Measurements from ENCODE around the gene METTL16. TPM values are rescaled to one million over a fixed set of nuclear protein-coding genes. Genes with fewer than 3 reads are reported as not detected.

METTL16 gene
- total and polyA plus RNA-seq, 2 experiments from 2014 or later = 40.1 to 80.8 TPM

DNA sequence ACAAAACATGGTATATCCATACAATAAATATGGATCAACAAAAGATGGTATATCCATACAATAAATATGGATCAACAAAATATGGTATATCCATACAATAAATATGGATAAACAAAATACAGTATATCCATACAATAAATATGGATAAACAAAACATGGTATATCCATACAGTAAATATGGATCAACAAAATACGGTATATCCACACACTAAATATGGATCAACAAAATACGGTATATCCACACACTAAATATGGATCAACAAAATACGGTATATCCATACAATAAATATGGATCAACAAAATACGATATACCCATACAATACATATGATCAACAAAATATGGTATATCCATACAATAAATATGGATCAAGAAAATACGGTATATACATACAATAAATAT, 8.1 kb downstream of the METTL16 start:
- peaks cover 68% of the 10 kb centered on the region for H3K36me3 Mint-ChIP-seq (ENCODE audit: low read depth)
- Histone ChIP-seq H3K4me2 (no peak overlapping the region), H3K9me2 (ENCODE audit: insufficient read depth) (0 out of 2 replicates have a peak, but pooled peaks cover 2% of the 10 kb centered on the region), H3F3A (replicated peaks; ENCODE audit: low read depth) (no peaks in the 10 kb centered on the region), H3K36me3 (ENCODE audit: insufficient read depth) (peaks cover 15% of the 10 kb centered on the region), H3K79me2 (replicated peaks; ENCODE audit: insufficient read depth) (peaks cover 85% of the 10 kb centered on the region), H3K27me3 (ENCODE audit: insufficient read depth) (no peaks in the 10 kb centered on the region), H4K20me1 (replicated peaks; ENCODE audit: insufficient read depth) (peaks cover 25% of the 10 kb centered on the region; the same call in 1 of the 2 replicates), H3K4me1 (ENCODE audit: insufficient read depth) (no peaks in the 10 kb centered on the region), H3K4me3 (no peak overlapping the region), H3K27ac (ENCODE audit: low read depth) (no peak overlapping the region), H2AFZ (no peak overlapping the region)
- no peak overlapping the region for H3K27ac Mint-ChIP-seq
- TF ChIP-seq JUNB (IDR thresholded peaks at IDR 0.05; ENCODE audit: unreplicated experiment) (no peak), NANOG (IDR thresholded peaks at IDR 0.05; ENCODE audit: borderline replicate concordance) (no peak), ZNF114 (CRISPR knock-in tag; IDR thresholded peaks at IDR 0.05) (no peak), EZH2 (IDR thresholded peaks at IDR 0.05; ENCODE audit: low read depth, unreplicated experiment) (no peak), ZNF331 (CRISPR knock-in tag; IDR thresholded peaks at IDR 0.05; ENCODE audit: low read depth) (no peak), EZH2phosphoT487 (IDR thresholded peaks at IDR 0.05; ENCODE audit: unreplicated experiment) (no peak), POLR2AphosphoS5 (IDR thresholded peaks at IDR 0.05; ENCODE audit: low read depth) (no peak), CREB1 (CRISPR knock-in tag; IDR thresholded peaks at IDR 0.05; ENCODE audit: low read depth) (no peak), STAT1 (IDR thresholded peaks at IDR 0.05; ENCODE audit: unreplicated experiment) (no peak)
- TF ChIP-seq, protein P1, sequence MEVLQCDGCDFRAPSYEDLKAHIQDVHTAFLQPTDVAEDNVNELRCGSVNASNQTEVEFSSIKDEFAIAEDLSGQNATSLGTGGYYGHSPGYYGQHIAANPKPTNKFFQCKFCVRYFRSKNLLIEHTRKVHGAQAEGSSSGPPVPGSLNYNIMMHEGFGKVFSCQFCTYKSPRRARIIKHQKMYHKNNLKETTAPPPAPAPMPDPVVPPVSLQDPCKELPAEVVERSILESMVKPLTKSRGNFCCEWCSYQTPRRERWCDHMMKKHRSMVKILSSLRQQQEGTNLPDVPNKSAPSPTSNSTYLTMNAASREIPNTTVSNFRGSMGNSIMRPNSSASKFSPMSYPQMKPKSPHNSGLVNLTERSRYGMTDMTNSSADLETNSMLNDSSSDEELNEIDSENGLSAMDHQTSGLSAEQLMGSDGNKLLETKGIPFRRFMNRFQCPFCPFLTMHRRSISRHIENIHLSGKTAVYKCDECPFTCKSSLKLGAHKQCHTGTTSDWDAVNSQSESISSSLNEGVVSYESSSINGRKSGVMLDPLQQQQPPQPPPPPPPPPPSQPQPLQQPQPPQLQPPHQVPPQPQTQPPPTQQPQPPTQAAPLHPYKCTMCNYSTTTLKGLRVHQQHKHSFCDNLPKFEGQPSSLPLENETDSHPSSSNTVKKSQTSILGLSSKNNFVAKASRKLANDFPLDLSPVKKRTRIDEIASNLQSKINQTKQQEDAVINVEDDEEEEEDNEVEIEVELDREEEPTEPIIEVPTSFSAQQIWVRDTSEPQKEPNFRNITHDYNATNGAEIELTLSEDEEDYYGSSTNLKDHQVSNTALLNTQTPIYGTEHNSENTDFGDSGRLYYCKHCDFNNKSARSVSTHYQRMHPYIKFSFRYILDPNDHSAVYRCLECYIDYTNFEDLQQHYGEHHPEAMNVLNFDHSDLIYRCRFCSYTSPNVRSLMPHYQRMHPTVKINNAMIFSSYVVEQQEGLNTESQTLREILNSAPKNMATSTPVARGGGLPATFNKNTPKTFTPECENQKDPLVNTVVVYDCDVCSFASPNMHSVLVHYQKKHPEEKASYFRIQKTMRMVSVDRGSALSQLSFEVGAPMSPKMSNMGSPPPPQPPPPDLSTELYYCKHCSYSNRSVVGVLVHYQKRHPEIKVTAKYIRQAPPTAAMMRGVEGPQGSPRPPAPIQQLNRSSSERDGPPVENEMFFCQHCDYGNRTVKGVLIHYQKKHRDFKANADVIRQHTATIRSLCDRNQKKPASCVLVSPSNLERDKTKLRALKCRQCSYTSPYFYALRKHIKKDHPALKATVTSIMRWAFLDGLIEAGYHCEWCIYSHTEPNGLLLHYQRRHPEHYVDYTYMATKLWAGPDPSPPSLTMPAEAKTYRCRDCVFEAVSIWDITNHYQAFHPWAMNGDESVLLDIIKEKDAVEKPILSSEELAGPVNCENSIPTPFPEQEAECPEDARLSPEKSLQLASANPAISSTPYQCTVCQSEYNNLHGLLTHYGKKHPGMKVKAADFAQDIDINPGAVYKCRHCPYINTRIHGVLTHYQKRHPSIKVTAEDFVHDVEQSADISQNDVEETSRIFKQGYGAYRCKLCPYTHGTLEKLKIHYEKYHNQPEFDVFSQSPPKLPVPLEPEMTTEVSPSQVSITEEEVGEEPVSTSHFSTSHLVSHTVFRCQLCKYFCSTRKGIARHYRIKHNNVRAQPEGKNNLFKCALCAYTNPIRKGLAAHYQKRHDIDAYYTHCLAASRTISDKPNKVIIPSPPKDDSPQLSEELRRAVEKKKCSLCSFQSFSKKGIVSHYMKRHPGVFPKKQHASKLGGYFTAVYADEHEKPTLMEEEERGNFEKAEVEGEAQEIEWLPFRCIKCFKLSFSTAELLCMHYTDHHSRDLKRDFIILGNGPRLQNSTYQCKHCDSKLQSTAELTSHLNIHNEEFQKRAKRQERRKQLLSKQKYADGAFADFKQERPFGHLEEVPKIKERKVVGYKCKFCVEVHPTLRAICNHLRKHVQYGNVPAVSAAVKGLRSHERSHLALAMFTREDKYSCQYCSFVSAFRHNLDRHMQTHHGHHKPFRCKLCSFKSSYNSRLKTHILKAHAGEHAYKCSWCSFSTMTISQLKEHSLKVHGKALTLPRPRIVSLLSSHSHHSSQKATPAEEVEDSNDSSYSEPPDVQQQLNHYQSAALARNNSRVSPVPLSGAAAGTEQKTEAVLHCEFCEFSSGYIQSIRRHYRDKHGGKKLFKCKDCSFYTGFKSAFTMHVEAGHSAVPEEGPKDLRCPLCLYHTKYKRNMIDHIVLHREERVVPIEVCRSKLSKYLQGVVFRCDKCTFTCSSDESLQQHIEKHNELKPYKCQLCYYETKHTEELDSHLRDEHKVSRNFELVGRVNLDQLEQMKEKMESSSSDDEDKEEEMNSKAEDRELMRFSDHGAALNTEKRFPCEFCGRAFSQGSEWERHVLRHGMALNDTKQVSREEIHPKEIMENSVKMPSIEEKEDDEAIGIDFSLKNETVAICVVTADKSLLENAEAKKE (CRISPR knock-in tag; IDR thresholded peaks at IDR 0.05) = no peak
- TF ChIP-seq, protein P2, sequence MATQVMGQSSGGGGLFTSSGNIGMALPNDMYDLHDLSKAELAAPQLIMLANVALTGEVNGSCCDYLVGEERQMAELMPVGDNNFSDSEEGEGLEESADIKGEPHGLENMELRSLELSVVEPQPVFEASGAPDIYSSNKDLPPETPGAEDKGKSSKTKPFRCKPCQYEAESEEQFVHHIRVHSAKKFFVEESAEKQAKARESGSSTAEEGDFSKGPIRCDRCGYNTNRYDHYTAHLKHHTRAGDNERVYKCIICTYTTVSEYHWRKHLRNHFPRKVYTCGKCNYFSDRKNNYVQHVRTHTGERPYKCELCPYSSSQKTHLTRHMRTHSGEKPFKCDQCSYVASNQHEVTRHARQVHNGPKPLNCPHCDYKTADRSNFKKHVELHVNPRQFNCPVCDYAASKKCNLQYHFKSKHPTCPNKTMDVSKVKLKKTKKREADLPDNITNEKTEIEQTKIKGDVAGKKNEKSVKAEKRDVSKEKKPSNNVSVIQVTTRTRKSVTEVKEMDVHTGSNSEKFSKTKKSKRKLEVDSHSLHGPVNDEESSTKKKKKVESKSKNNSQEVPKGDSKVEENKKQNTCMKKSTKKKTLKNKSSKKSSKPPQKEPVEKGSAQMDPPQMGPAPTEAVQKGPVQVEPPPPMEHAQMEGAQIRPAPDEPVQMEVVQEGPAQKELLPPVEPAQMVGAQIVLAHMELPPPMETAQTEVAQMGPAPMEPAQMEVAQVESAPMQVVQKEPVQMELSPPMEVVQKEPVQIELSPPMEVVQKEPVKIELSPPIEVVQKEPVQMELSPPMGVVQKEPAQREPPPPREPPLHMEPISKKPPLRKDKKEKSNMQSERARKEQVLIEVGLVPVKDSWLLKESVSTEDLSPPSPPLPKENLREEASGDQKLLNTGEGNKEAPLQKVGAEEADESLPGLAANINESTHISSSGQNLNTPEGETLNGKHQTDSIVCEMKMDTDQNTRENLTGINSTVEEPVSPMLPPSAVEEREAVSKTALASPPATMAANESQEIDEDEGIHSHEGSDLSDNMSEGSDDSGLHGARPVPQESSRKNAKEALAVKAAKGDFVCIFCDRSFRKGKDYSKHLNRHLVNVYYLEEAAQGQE (IDR thresholded peaks at IDR 0.05; ENCODE audit: unreplicated experiment) = no peak
- TF ChIP-seq, protein P3, sequence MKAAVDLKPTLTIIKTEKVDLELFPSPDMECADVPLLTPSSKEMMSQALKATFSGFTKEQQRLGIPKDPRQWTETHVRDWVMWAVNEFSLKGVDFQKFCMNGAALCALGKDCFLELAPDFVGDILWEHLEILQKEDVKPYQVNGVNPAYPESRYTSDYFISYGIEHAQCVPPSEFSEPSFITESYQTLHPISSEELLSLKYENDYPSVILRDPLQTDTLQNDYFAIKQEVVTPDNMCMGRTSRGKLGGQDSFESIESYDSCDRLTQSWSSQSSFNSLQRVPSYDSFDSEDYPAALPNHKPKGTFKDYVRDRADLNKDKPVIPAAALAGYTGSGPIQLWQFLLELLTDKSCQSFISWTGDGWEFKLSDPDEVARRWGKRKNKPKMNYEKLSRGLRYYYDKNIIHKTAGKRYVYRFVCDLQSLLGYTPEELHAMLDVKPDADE (IDR thresholded peaks at IDR 0.05) = no peak
- TF ChIP-seq, protein P4, sequence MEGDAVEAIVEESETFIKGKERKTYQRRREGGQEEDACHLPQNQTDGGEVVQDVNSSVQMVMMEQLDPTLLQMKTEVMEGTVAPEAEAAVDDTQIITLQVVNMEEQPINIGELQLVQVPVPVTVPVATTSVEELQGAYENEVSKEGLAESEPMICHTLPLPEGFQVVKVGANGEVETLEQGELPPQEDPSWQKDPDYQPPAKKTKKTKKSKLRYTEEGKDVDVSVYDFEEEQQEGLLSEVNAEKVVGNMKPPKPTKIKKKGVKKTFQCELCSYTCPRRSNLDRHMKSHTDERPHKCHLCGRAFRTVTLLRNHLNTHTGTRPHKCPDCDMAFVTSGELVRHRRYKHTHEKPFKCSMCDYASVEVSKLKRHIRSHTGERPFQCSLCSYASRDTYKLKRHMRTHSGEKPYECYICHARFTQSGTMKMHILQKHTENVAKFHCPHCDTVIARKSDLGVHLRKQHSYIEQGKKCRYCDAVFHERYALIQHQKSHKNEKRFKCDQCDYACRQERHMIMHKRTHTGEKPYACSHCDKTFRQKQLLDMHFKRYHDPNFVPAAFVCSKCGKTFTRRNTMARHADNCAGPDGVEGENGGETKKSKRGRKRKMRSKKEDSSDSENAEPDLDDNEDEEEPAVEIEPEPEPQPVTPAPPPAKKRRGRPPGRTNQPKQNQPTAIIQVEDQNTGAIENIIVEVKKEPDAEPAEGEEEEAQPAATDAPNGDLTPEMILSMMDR (conservative IDR thresholded peaks at IDR 0.05; ENCODE audit: low read depth in 2 of 2) = no peak
- DNase-seq (ENCODE audit: low spot score) (no peak), ATAC-seq (no peak)
- peaks cover 7% of the 10 kb centered on the region for H3K27me3 Mint-ChIP-seq (ENCODE audit: insufficient read depth, low read depth, poor library complexity)
- H3K9me3 Mint-ChIP-seq = peaks cover 23% of the 10 kb centered on the region
- H3K4me3 Mint-ChIP-seq = no peak overlapping the region
- no peaks in the 10 kb centered on the region for H3K4me1 Mint-ChIP-seq

Data from GM23338 (cell line).